Activated T-cell treated with anti-CD3 and anti-CD28 coated beads, Interleukin-2, amount 50 U/mL, for 72 hours (primary cell): Measurements from ENCODE around the gene NPAS3. TPM values are rescaled to one million over a fixed set of nuclear protein-coding genes. Genes with fewer than 3 reads are reported as not detected.

Experiments
- ATAC-seq, 2 donors: fragments of 150-1000 bp; cut with Tn5 transposase; replicated peaks in 1 of 2; 2 replicates each; pipeline ENCODE4 v1.10.0; 2021; ENCODE audit warnings: moderate library complexity in 2 of 2, mild to moderate bottlenecking in 1 of 2
- DNase-seq, 2 donors: peaks; one replicate each; pipeline ENCODE4 v3.0.0; 2021 to 2022; ENCODE audit warnings: mixed read lengths in 1 of 2
- H3K27ac Mint-ChIP-seq: one replicate; pipeline ENCODE4 v1.8.0; 2022; ENCODE audit warnings: mild to moderate bottlenecking, moderate library complexity, mixed read lengths
- H3K27me3 Mint-ChIP-seq: one replicate; pipeline ENCODE4 v1.8.0; 2022; ENCODE audit warnings: low read depth, mixed read lengths
- H3K36me3 Mint-ChIP-seq, 2 donors: one replicate each; pipeline ENCODE4 v1.8.0; 2022; ENCODE audit warnings: mixed read lengths in 2 of 2, mild to moderate bottlenecking in 1 of 2; ENCODE audit not compliant: insufficient read depth in 2 of 2
- H3K4me1 Mint-ChIP-seq: one replicate; pipeline ENCODE4 v1.8.0; 2022; ENCODE audit warnings: low read depth, mixed read lengths
- H3K4me3 Mint-ChIP-seq, 2 donors: one replicate each; pipeline ENCODE4 v1.8.0; 2022; ENCODE audit warnings: mild to moderate bottlenecking in 2 of 2, mixed read lengths in 2 of 2, moderate library complexity in 2 of 2
- H3K9me3 Mint-ChIP-seq, 2 donors: one replicate each; pipeline ENCODE4 v1.8.0; 2022; ENCODE audit warnings: mixed read lengths in 2 of 2
- total RNA-seq, 2 donors: library from RNA; stranded (reverse); gene quantifications; one replicate each; pipeline ENCODE4 v1.2.3, GENCODE V29; 2022

NPAS3 gene
- total RNA-seq, 2 donors from 2014 or later: not detected

DNA sequence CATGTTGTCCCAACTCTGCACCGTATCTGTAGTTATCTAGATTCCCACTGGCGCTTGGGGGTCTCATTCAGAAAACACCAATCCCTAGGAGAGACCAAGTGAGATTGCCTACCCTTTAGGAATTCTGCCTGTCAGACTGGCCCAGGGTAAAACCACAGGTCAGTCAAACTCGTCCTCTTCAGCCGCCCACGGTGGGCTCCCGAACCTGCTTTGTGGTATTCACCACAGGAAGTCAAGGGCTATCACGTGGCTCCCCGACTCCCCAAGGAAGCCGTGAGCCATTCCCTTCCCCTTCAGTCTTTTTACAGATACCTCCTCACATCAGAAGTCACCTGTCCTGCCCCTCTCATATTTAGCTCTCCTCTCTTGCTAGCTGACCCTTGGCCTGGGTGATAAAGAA lies 852.3 kb downstream of the NPAS3 start:
- Mint-ChIP-seq H3K9me3 (no peaks in the 10 kb centered on the region), H3K27me3 (peaks cover 46% of the 10 kb centered on the region), H3K4me3 (no peak overlapping the region), H3K27ac (no peak overlapping the region), H3K36me3 (no peaks in the 10 kb centered on the region), H3K4me1 (peaks cover 20% of the 10 kb centered on the region)
- DNase-seq (no peak), ATAC-seq (no peak)

DNA sequence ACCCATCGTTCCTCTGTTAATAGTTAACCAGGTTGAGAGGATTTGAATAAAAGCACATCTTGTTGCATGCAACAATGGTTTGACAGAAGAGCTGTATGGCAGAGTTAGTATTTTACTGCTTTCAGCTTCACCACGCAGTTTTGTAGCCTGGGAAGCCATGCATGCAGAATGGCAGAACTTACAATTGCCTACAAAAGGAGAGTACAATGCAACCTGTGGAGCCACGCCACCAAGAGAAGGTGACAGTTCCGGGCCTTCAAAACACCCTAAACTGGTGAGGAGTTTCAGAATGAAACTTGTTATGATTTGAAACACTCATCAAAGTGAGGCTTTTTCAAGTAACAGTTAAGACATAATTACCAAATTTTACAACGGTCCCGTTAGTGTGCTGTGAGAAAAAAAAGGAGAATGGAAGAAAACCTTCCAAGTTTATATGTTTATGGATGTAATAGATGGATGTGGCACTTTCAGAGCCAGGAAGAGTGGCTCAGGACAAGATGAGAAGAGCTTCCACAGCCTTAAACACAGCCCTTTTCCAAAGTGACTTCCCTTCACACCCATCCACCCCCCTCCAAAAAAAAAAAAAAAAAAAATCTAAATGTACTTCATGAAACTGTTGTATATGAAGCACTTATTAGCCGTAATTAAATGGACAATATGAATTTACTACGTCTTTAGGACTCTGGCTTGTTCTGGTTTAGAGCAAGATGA lies 853.5 kb downstream of the NPAS3 start:
- ATAC-seq (peak in 1 of 2 donors; percentile 50), DNase-seq (no peak)

DNA sequence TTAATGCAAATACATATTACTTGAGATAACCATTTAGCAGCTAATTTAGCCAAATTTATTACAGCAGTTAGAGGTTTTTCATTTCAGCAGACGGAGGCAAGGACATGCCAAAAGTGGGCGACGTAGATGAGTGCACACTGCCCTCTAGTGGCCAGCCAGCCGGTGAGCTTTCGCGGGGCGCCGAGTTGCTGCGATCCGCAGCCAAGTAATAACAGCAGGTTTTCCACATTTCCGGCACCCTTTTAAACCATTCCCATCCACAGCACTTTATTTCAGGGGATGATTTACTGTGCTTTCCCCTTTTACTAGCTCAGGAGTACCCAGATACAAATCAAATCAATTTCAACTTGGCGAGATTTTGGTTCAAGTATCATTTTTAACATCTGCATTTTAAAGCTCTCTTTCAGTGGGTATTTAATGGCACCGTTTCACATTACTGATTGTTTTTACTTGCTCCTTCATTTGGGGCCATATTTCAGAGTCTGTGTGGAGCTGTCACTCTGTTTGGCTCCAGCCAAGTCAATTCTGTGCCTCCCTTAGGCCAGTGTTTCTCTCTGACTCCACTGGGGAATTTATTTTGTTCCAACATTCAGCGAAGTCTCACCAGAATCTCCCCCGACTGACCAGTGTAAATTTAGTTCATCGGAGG lies 854.2 kb downstream of the NPAS3 start:
- Mint-ChIP-seq H3K27me3 (peaks cover 46% of the 10 kb centered on the region), H3K27ac (no peak overlapping the region), H3K4me1 (peaks cover 20% of the 10 kb centered on the region), H3K9me3 (no peaks in the 10 kb centered on the region), H3K4me3 (peak overlapping the region; percentile 48 to 69), H3K36me3 (no peaks in the 10 kb centered on the region)
- DNase-seq: peak; percentile 69 to 75
- ATAC-seq: peak in 1 of 2 donors; percentile 63

More for the DNA sequence above, 853.5 kb downstream of the NPAS3 start:
- Mint-ChIP-seq H3K4me3 (peak overlapping the region in 1 of 2 donors; percentile 78), H3K9me3 (no peaks in the 10 kb centered on the region), H3K4me1 (peaks cover 20% of the 10 kb centered on the region), H3K36me3 (no peaks in the 10 kb centered on the region), H3K27ac (peak overlapping the region; percentile 72), H3K27me3 (peaks cover 46% of the 10 kb centered on the region)

DNA sequence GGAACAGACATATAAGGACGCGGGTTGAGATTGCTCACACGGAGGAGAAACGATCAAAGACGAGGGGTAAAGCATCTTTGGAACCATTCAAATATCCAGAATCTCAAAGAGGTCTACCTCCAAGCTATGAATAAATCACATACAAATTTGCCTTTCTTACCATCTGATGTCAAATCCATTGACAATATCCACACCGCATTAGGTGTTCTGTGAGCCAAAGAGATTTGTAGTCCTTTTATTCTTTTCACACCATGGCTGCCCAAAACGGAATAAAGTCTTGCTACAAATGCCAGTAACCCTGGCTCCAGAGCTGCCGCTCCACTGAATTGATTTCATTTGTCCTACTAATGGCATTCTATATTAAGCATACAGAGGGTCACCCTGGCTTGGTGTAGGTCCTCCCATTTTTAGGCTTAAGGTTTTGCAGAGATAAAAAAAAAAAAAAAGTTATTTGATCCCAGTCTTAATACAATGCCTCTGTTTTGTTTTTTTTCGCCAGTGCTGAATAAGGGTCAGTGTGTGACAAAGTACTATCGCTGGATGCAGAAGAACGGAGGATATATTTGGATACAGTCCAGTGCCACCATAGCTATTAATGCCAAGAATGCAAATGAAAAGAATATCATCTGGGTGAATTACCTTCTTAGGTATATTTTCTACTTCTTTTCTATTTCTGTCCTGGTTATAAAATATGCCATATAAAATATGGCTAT lies 854.9 kb downstream of the NPAS3 start:
- Mint-ChIP-seq H3K4me1 (peaks cover 20% of the 10 kb centered on the region), H3K36me3 (no peaks in the 10 kb centered on the region), H3K9me3 (no peaks in the 10 kb centered on the region), H3K27me3 (peaks cover 51% of the 10 kb centered on the region), H3K4me3 (peak overlapping the region in 1 of 2 donors; percentile 48), H3K27ac (no peak overlapping the region)
- ATAC-seq: no peak
- no peak for DNase-seq

DNA sequence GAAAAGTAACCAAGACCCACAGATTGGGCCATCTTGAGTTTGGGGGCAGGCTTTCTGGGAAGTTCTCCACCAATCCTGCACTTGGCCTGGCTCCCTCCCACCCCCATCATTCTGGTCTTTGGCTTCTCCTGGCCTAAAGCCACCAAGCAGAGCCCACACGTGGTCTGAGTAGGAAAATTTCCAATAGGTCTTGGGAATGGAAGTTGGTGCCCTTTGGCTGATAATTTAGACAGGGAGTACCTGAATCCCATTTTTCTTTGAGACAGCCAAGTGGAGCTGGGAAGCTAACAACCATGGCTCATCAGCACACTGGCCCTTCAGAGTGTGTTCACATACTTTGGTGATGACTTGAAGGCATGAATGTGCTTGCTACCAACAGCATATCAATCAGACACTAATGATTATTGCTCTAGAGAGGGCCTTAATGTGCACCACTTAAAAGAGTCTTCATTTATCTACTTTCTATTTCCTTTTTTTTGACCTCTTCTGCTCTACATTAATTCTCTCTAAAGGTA lies 856.2 kb downstream of the NPAS3 start:
- no peak for DNase-seq
- peaks cover 0 to 2% of the 10 kb centered on the region in 2 donors for H3K36me3 Mint-ChIP-seq
- no peak overlapping the region for H3K4me3 Mint-ChIP-seq
- H3K27me3 Mint-ChIP-seq: peaks cover 60% of the 10 kb centered on the region
- no peak overlapping the region for H3K27ac Mint-ChIP-seq
- peaks cover 20% of the 10 kb centered on the region for H3K4me1 Mint-ChIP-seq
- H3K9me3 Mint-ChIP-seq: no peaks in the 10 kb centered on the region
- no peak for ATAC-seq

DNA sequence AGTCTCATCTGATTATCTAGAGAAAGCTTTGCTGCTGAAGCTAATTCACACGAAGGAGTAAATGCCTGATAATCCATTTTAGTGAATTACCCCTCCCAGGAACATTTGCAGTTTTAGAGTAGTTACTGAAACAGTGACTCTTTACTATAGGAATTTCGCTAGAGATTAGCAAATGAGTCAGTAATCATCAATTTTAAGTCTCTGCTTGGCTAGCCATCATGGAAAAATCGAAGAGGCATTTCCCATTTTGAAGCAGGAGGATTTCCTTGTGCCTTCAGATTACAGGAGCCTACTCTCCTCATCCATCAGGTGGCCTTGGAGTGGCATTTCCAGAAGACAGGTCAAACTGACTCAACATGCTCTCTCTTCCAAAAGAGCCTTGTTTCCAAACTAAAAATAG lies 857.7 kb downstream of the NPAS3 start:
- H3K36me3 Mint-ChIP-seq: peaks cover 3 to 6% of the 10 kb centered on the region in 2 donors
- peaks cover 60% of the 10 kb centered on the region for H3K27me3 Mint-ChIP-seq
- ATAC-seq: no peak
- no peak for DNase-seq
- no peak overlapping the region for H3K27ac Mint-ChIP-seq
- no peak overlapping the region for H3K4me3 Mint-ChIP-seq
- peaks cover 22% of the 10 kb centered on the region for H3K4me1 Mint-ChIP-seq
- H3K9me3 Mint-ChIP-seq: peaks cover 0 to 2% of the 10 kb centered on the region in 2 donors

DNA sequence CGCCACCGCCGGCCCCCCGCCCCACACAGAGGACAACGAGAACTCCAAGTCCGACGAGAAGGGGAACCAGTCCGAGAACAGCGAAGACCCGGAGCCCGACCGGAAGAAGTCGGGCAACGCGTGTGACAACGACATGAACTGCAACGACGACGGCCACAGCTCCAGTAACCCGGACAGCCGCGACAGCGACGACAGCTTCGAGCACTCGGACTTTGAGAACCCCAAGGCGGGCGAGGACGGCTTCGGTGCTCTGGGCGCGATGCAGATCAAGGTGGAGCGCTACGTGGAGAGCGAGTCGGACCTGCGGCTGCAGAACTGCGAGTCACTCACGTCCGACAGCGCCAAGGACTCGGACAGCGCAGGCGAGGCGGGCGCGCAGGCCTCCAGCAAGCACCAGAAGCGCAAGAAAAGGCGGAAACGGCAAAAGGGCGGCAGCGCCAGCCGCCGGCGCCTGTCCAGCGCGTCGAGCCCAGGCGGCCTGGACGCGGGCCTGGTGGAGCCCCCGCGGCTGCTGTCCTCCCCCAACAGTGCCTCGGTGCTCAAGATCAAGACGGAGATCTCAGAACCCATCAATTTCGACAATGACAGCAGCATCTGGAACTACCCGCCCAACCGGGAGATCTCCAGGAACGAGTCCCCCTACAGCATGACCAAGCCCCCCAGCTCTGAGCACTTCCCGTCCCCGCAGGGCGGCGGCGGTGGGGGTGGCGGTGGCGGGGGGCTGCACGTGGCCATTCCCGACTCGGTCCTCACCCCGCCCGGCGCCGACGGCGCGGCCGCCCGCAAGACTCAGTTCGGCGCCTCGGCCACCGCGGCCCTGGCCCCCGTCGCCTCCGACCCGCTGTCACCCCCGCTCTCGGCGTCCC lies 861.3 kb downstream of the NPAS3 start:
- peaks cover 39% of the 10 kb centered on the region for H3K27me3 Mint-ChIP-seq
- H3K4me3 Mint-ChIP-seq: peak overlapping the region; percentile 36 to 54
- DNase-seq (no peak), ATAC-seq (no peak)
- H3K36me3 Mint-ChIP-seq: peaks cover 3 to 6% of the 10 kb centered on the region in 2 donors
- H3K27ac Mint-ChIP-seq: no peak overlapping the region
- H3K9me3 Mint-ChIP-seq: peaks cover 0 to 2% of the 10 kb centered on the region in 2 donors
- H3K4me1 Mint-ChIP-seq: peaks cover 6% of the 10 kb centered on the region

DNA sequence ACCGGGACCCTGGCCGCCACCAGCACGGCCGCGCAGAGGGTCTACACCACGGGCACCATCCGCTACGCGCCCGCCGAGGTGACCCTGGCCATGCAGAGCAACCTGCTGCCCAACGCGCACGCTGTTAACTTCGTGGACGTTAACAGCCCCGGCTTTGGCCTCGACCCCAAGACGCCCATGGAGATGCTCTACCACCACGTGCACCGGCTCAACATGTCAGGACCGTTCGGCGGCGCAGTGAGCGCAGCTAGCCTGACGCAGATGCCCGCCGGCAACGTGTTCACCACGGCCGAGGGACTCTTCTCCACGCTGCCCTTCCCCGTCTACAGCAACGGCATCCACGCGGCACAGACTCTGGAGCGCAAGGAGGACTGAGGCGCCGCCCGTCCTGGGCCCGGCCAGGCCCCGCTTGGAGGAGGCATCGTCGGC lies 862.1 kb downstream of the NPAS3 start:
- H3K27ac Mint-ChIP-seq: no peak overlapping the region
- DNase-seq (no peak), ATAC-seq (no peak)
- H3K9me3 Mint-ChIP-seq: peaks cover 0 to 2% of the 10 kb centered on the region in 2 donors
- peaks cover 34% of the 10 kb centered on the region for H3K27me3 Mint-ChIP-seq
- peak overlapping the region in 1 of 2 donors; percentile 57 for H3K4me3 Mint-ChIP-seq
- peaks cover 3 to 6% of the 10 kb centered on the region in 2 donors for H3K36me3 Mint-ChIP-seq
- H3K4me1 Mint-ChIP-seq: peaks cover 6% of the 10 kb centered on the region

DNA sequence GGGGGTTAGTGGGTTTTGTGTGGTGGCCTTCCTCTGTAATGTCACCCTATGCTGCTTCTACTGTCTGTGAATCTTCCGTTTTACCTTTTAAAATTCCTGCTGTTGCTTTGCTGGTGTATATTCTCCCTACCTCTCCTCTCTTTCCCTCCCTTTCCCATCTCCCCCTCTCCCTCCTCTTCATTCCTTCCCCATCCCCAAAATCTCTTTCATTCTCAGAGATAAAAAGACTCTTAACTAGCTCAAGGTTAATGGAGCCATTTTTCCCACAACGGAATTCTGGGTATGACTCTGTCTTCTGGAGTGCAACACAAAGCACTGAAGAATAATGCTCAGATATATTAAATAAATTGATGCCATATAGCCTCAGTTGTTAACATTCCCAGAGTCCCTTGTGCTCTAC lies 864.1 kb downstream of the NPAS3 start:
- peaks cover 6% of the 10 kb centered on the region for H3K4me1 Mint-ChIP-seq
- DNase-seq (no peak), ATAC-seq (no peak)
- H3K9me3 Mint-ChIP-seq: peaks cover 2% of the 10 kb centered on the region in 2 donors
- no peak overlapping the region for H3K27ac Mint-ChIP-seq
- H3K27me3 Mint-ChIP-seq: peaks cover 41% of the 10 kb centered on the region
- H3K36me3 Mint-ChIP-seq: peaks cover 3 to 6% of the 10 kb centered on the region in 2 donors
- H3K4me3 Mint-ChIP-seq: no peak overlapping the region

DNA sequence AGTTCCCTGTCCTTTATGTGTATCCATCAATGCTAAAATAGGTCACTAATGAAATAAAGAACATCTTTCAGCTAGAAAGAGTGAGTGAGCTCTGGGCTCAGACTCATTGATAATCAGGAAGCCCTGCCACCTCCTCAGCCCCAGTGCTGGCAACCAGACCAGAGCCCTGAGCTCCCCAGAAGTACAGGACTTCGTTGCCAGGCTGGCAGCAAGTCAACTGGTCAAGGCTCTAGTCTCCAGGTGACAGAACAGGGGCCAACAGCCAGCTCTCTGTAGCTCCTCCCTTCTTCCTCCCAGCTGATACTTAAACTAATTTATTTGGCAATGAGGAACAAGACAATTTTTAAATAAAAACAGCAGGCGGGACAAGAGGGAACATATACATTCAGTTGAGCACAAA lies 866.9 kb downstream of the NPAS3 start:
- H3K9me3 Mint-ChIP-seq: peaks cover 2% of the 10 kb centered on the region in 2 donors
- H3K36me3 Mint-ChIP-seq: peaks cover 3% of the 10 kb centered on the region in 2 donors
- no peak overlapping the region for H3K27ac Mint-ChIP-seq
- H3K27me3 Mint-ChIP-seq: peaks cover 27% of the 10 kb centered on the region
- ATAC-seq: no peak
- H3K4me1 Mint-ChIP-seq: peaks cover 6% of the 10 kb centered on the region
- no peak overlapping the region for H3K4me3 Mint-ChIP-seq
- no peak for DNase-seq

DNA sequence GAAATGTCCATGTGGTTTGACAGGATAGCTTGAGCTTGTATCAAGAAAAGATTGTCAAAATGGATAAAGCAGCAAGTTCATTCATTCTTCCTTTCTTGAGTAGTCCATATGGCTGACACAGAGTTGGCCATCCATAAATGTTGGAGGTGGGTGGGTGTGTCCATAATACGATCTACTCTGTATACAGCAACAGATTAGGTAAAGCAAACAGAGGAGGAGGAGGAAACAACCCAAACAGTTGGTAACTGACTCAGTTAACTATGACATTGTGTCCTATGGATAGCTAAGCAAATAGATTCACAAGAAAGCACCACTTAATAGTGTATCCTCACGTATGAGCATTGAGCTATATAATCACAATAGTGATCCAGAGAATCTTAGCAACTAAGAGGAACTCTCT lies 868.2 kb downstream of the NPAS3 start:
- DNase-seq (no peak), ATAC-seq (no peak)
- H3K36me3 Mint-ChIP-seq: no peaks in the 10 kb centered on the region
- no peaks in the 10 kb centered on the region for H3K4me1 Mint-ChIP-seq
- peaks cover 16% of the 10 kb centered on the region for H3K27me3 Mint-ChIP-seq
- no peak overlapping the region for H3K27ac Mint-ChIP-seq
- H3K4me3 Mint-ChIP-seq: no peak overlapping the region
- peaks cover 0 to 2% of the 10 kb centered on the region in 2 donors for H3K9me3 Mint-ChIP-seq

DNA sequence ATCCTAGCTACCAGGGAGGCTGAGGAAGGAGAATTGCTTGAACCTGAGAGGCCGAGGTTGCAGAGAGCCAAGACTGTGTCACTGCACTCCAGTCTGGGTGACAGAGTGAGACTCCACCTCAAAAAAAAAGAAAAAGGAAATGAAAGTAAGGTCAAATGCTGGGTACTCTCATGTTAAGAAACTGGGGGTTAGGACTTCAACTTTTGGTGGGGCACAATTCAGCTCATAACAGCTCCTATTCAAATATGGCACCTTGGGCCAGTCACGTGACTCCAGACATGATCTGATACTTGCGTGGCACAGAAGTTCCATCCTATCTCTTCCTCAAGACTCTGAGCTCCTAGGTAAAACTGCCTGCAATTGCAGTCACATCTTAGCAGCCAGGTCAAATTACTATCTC lies 869.5 kb downstream of the NPAS3 start:
- H3K27ac Mint-ChIP-seq: no peak overlapping the region
- H3K36me3 Mint-ChIP-seq: no peaks in the 10 kb centered on the region
- DNase-seq (no peak), ATAC-seq (no peak)
- peaks cover 0 to 2% of the 10 kb centered on the region in 2 donors for H3K9me3 Mint-ChIP-seq
- H3K27me3 Mint-ChIP-seq: peaks cover 10% of the 10 kb centered on the region
- H3K4me1 Mint-ChIP-seq: no peaks in the 10 kb centered on the region
- no peak overlapping the region for H3K4me3 Mint-ChIP-seq
